Trophoblast cell (in vitro differentiated cells and primary cell): Measurements from ENCODE around the gene GJB2.

ENCODE experiments used
- DNase-seq, 2 donors: peaks; one replicate each; pipeline ENCODE4 v3.0.0-alpha.2; 2016
- H2AFZ ChIP-seq: 2 replicates; pipeline ENCODE4 v1.6.1; 2013; ENCODE audit warnings: low read length, moderate library complexity, mild to moderate bottlenecking; ENCODE audit not compliant: insufficient read depth, poor library complexity
- H2AK5ac ChIP-seq: 2 replicates; pipeline ENCODE4 v1.6.1; 2013; ENCODE audit warnings: mild to moderate bottlenecking, low read length
- H2BK120ac ChIP-seq: 2 replicates; pipeline ENCODE4 v1.6.1; 2013; ENCODE audit warnings: low read length, mild to moderate bottlenecking, moderate library complexity; ENCODE audit not compliant: insufficient read depth, poor library complexity
- H2BK12ac ChIP-seq: 2 replicates; pipeline ENCODE4 v1.6.1; 2013; ENCODE audit warnings: mild to moderate bottlenecking, low read length, moderate library complexity
- H2BK5ac ChIP-seq: 2 replicates; pipeline ENCODE4 v1.6.1; 2013; ENCODE audit warnings: low read length, low read depth, moderate library complexity, mild to moderate bottlenecking; ENCODE audit not compliant: poor library complexity
- H3K14ac ChIP-seq: 2 replicates; pipeline ENCODE4 v1.6.1; 2013; ENCODE audit warnings: mild to moderate bottlenecking, low read length
- H3K18ac ChIP-seq: 2 replicates; pipeline ENCODE4 v1.6.1; 2013; ENCODE audit warnings: mild to moderate bottlenecking, low read length
- H3K23ac ChIP-seq: 2 replicates; pipeline ENCODE4 v1.6.1; 2013; ENCODE audit warnings: low read length
- H3K27ac ChIP-seq: 2 replicates; pipeline ENCODE4 v1.5.1; 2013; ENCODE audit warnings: low read depth, mild to moderate bottlenecking, inconsistent platforms, low read length, moderate library complexity
- H3K27me3 ChIP-seq: 2 replicates; pipeline ENCODE4 v1.6.1; 2013; ENCODE audit warnings: inconsistent platforms, mild to moderate bottlenecking, low read length, moderate library complexity; ENCODE audit not compliant: insufficient read depth
- H3K36me3 ChIP-seq, 2 experiments: 1 replicate in 1 of 2; 2 replicates in 1 of 2; pipeline ENCODE4 v1.6.1; 2013; ENCODE audit warnings: low read length in 2 of 2, mild to moderate bottlenecking in 2 of 2, moderate library complexity in 1 of 2; ENCODE audit not compliant: insufficient read depth in 2 of 2, control insufficient read depth in 1 of 2
- H3K4ac ChIP-seq: 2 replicates; pipeline ENCODE4 v1.6.1; 2013; ENCODE audit warnings: low read depth, mild to moderate bottlenecking, low read length, moderate library complexity
- H3K4me1 ChIP-seq, 2 experiments: 1 replicate in 1 of 2; 2 replicates in 1 of 2; pipeline ENCODE4 v1.6.1; 2013; ENCODE audit warnings: low read length in 2 of 2, mild to moderate bottlenecking in 2 of 2, moderate library complexity in 1 of 2; ENCODE audit not compliant: insufficient read depth in 2 of 2, control insufficient read depth in 1 of 2
- H3K4me2 ChIP-seq: 2 replicates; pipeline ENCODE4 v1.6.1; 2013; ENCODE audit warnings: inconsistent platforms, mild to moderate bottlenecking, low read length, moderate library complexity
- H3K4me3 ChIP-seq: 2 replicates; pipeline ENCODE4 v1.5.1; 2013; ENCODE audit warnings: mild to moderate bottlenecking, low read depth, low read length, inconsistent platforms
- H3K79me1 ChIP-seq: one replicate; pipeline ENCODE4 v1.6.1; 2013; ENCODE audit warnings: low read length
- H3K79me2 ChIP-seq: 2 replicates; pipeline ENCODE4 v1.6.1; 2013; ENCODE audit warnings: low read length, mild to moderate bottlenecking; ENCODE audit not compliant: control insufficient read depth, insufficient read depth, poor library complexity
- H3K9ac ChIP-seq: 2 replicates; pipeline ENCODE4 v1.6.1; 2013; ENCODE audit warnings: mild to moderate bottlenecking, low read length
- H3K9me3 ChIP-seq: 2 replicates; pipeline ENCODE4 v1.6.1; 2013; ENCODE audit warnings: low read depth, mild to moderate bottlenecking, control low read depth, inconsistent platforms, low read length; ENCODE audit not compliant: insufficient read depth
- H4K12ac ChIP-seq: 2 replicates; pipeline ENCODE4 v1.6.1; 2013; ENCODE audit warnings: low read depth, mild to moderate bottlenecking, low read length, moderate library complexity
- H4K8ac ChIP-seq: 2 replicates; pipeline ENCODE4 v1.6.1; 2013; ENCODE audit warnings: low read depth, mild to moderate bottlenecking, low read length, moderate library complexity
- H4K91ac ChIP-seq: one replicate; pipeline ENCODE4 v1.6.1; 2013; ENCODE audit warnings: low read depth, mild to moderate bottlenecking, low read length, moderate library complexity
- WGBS: extraction: QIAGEN DNeasy Blood & Tissue Kit; methylation state at CpG from one replicate; pipeline ENCODE4 v1.1.7; 2013; ENCODE audit warnings: missing lambda C conversion rate; ENCODE audit not compliant: insufficient read length, insufficient coverage; ENCODE audit errors: extremely low coverage; 5-methylcytosine and 5-hydroxymethylcytosine counted together

GJB2 gene

DNA sequence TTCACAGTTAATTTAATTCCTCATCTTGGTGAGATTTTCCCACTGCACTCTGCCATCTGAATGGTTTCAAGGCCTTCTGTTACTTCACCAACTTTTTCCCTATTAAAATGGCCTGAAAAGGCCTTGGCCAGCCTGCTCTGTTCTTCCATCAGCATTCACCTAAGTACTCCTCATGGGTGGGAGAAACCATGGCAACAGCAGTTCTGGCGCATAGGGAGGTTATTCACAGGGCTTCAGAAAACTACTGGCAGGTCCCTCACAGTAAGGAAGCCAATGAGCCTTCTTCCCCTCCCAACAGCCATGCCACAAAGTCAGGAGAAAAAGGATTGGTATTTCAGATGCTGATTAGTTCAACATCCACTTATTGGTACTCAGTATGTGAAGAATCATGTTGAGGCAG is 17.2 kb upstream of the GJB2 start:
- Histone ChIP-seq H2AFZ (no peak overlapping the region), H3K27ac (no peak overlapping the region), H3K23ac (no peak overlapping the region), H3K79me2 (no peaks in the 10 kb centered on the region), H3K4me3 (no peak overlapping the region), H3K9me3 (no peaks in the 10 kb centered on the region), H3K18ac (no peak overlapping the region), H4K91ac (no peak overlapping the region), H3K9ac (no peak overlapping the region), H3K14ac (no peak overlapping the region), H2BK12ac (no peak overlapping the region), H2BK5ac (no peak overlapping the region), H3K4ac (no peak overlapping the region), H3K79me1 (no peaks in the 10 kb centered on the region), H2AK5ac (no peak overlapping the region), H3K4me2 (no peak overlapping the region), H3K36me3 (no peaks in the 10 kb centered on the region), H4K12ac (no peak overlapping the region), H4K8ac (no peak overlapping the region), H3K4me1 (peaks cover 0 to 2% of the 10 kb centered on the region in 2 experiments), H3K27me3 (no peaks in the 10 kb centered on the region), H2BK120ac (no peak overlapping the region)
- no CpG with 5 or more reads among the region's 1 CpG for WGBS
- no peak for DNase-seq

DNA sequence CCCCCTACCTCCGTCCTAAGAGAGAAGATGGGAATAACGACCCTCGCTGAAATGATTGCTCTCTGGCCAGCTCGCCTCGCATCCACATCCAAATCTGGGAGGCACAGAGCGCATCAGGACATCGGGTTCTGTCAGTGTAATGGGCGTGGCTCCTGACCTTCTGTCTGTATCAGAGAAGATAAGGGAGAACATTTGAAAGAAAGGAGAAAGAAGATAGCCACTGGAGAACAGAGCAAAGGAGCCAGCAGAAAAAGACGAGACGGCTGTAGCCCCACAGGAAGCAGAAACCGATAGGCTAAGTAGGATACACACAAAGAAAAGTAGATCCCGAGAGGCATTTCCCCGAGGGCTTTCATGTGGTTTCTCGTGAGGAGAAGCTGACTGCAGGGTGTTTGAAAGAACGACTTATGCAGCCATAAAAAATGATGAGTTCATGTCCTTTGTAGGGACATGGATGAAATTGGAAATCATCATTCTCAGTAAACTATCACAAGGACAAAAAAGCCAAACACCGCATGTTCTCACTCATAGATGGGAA is 14.0 kb upstream of the GJB2 start:
- H4K91ac ChIP-seq, result no peak overlapping the region
- no peaks in the 10 kb centered on the region for H3K27me3 ChIP-seq
- no peak overlapping the region for H3K9ac ChIP-seq
- H3K27ac ChIP-seq, result no peak overlapping the region
- no peak overlapping the region for H3K23ac ChIP-seq
- no peak overlapping the region for H3K4me3 ChIP-seq
- no peak overlapping the region for H3K4me2 ChIP-seq
- H2BK120ac ChIP-seq, result no peak overlapping the region
- no peak overlapping the region for H4K12ac ChIP-seq
- H3K4ac ChIP-seq, result no peak overlapping the region
- no peak overlapping the region for H3K14ac ChIP-seq
- no peaks in the 10 kb centered on the region for H3K9me3 ChIP-seq
- H3K4me1 ChIP-seq, result peaks cover 0 to 2% of the 10 kb centered on the region in 2 experiments
- no CpG with 5 or more reads among the region's 16 CpGs for WGBS
- H3K36me3 ChIP-seq, result no peaks in the 10 kb centered on the region
- no peak overlapping the region for H2AFZ ChIP-seq
- H2BK12ac ChIP-seq, result no peak overlapping the region
- H3K79me2 ChIP-seq, result no peaks in the 10 kb centered on the region
- H4K8ac ChIP-seq, result no peak overlapping the region
- no peak for DNase-seq
- no peaks in the 10 kb centered on the region for H3K79me1 ChIP-seq
- no peak overlapping the region for H2AK5ac ChIP-seq
- no peak overlapping the region for H3K18ac ChIP-seq
- no peak overlapping the region for H2BK5ac ChIP-seq

DNA sequence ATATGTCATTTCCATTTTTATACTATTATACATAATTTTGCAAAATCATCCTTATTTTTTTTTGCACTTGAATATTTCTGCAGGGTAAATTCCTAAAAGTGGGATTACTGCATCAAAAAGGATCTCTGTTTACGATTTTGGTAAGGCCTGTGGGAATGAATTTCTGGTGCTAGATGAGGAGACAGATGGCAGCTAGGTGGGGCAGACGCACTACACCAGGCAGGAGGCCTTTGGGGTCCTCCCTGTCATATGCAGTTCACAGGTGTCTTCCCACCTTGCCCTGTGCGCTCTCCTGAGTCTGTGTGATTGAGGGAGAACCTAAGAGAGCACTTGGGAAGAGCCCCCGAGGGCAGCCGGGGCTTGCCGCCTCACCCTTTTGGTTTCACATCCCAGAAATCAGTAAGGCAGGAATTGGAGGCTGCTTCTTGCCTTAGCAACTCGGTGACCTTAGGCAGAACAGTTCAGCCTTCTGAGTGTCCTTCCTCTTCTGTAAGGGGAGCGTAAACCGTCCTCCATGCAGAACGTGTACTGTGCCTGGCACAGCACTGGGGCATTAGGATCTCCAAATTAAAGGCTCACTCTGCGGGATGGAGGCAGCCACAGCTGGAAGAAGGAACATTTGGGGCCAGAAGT is 13.4 kb upstream of the GJB2 start:
- no peak overlapping the region for H2BK12ac ChIP-seq
- WGBS, result no CpG with 5 or more reads among the region's 11 CpGs
- H3K4ac ChIP-seq, result no peak overlapping the region

DNA sequence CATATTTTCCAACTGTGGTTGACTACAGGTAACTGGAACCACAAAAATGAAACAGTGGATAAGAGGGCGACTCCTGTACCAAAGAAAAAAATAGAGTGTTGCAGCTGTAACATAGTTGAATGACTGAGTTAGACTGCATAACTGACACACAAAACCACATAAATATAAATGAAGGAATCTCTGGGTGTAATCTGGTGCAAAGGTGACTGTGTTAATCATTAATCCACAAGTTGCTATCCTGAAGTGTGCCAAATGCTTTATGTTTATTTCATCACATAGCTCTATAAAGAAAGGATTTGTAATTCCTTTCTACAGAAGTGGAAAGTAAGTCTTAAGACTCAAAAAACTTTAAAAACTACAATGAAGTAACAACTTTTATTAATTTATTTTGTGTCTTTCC is 6.0 kb upstream of the GJB2 start:
- Histone ChIP-seq H2AFZ (no peak overlapping the region), H3K14ac (no peak overlapping the region), H2BK12ac (no peak overlapping the region), H3K4me3 (no peak overlapping the region), H3K36me3 (peaks cover 0 to 3% of the 10 kb centered on the region in 2 experiments), H3K23ac (no peak overlapping the region), H4K8ac (no peak overlapping the region), H3K79me2 (no peaks in the 10 kb centered on the region), H2AK5ac (no peak overlapping the region), H3K27me3 (peaks cover 12% of the 10 kb centered on the region), H2BK5ac (no peak overlapping the region), H3K79me1 (no peaks in the 10 kb centered on the region), H3K9ac (no peak overlapping the region), H3K4me1 (no peaks in the 10 kb centered on the region), H3K9me3 (peaks cover 4% of the 10 kb centered on the region), H2BK120ac (no peak overlapping the region), H4K12ac (no peak overlapping the region), H3K27ac (no peak overlapping the region), H3K18ac (no peak overlapping the region), H3K4me2 (no peak overlapping the region), H3K4ac (no peak overlapping the region), H4K91ac (no peak overlapping the region)
- no peak for DNase-seq
- WGBS, result no CpG with 5 or more reads among the region's 1 CpG

More for the DNA sequence above, 13.4 kb upstream of the GJB2 start:
- Histone ChIP-seq H3K27me3 (no peaks in the 10 kb centered on the region), H2AK5ac (no peak overlapping the region), H2AFZ (no peak overlapping the region), H3K14ac (no peak overlapping the region), H3K79me2 (no peaks in the 10 kb centered on the region), H3K4me3 (no peak overlapping the region), H3K27ac (no peak overlapping the region), H3K23ac (no peak overlapping the region), H3K36me3 (no peaks in the 10 kb centered on the region), H4K91ac (no peak overlapping the region), H4K8ac (no peak overlapping the region), H3K9me3 (peaks cover 1% of the 10 kb centered on the region), H2BK5ac (no peak overlapping the region), H4K12ac (no peak overlapping the region), H2BK120ac (no peak overlapping the region), H3K79me1 (no peaks in the 10 kb centered on the region), H3K9ac (no peak overlapping the region), H3K4me2 (no peak overlapping the region), H3K4me1 (peaks cover 0 to 2% of the 10 kb centered on the region in 2 experiments), H3K18ac (no peak overlapping the region)
- no peak for DNase-seq
